Measurements from ENCODE around the gene PDLIM1. TPM values are rescaled to one million over a fixed set of nuclear protein-coding genes. Genes with fewer than 3 reads are reported as not detected.

Gene PDLIM1
- total and polyA plus RNA-seq, 2 of the 13 experiments (the other 11 are each of a cell fraction or from before 2014, with no cell fraction given), result 119 to 123 TPM

GRCh38 chr10:95273393-95274312, 17.1 kb downstream of the PDLIM1 start (continued):
- TF ChIP-seq ZBTB25 (CRISPR knock-in tag; IDR thresholded peaks at IDR 0.05) (no peak; the same call in 1 of the 2 replicates), FOXA1 (IDR thresholded peaks at IDR 0.05) (0 out of 2 replicates have a peak, but pooled peaks have one; percentile 11), FOXA1 (CRISPR knock-in tag; IDR thresholded peaks at IDR 0.05) (peak; percentile 59), FOXC1 (CRISPR knock-in tag; IDR thresholded peaks at IDR 0.05; ENCODE audit: borderline replicate concordance) (0 out of 2 replicates have a peak, but pooled peaks have one; percentile 35), ZNF451 (CRISPR knock-in tag; IDR thresholded peaks at IDR 0.05) (0 out of 2 replicates have a peak, but pooled peaks have one; percentile 66), CREB1 (IDR thresholded peaks at IDR 0.05) (no peak), CREB1 (CRISPR knock-in tag; IDR thresholded peaks at IDR 0.05) (no peak), ZNF292 (CRISPR knock-in tag; IDR thresholded peaks at IDR 0.05; ENCODE audit: borderline replicate concordance, low read depth) (peak; percentile 67), ZNF646 (CRISPR knock-in tag; IDR thresholded peaks at IDR 0.05) (no peak), NCOA2 (CRISPR knock-in tag; IDR thresholded peaks at IDR 0.05) (peak; percentile 86), JUNB (CRISPR knock-in tag; IDR thresholded peaks at IDR 0.05; ENCODE audit: borderline replicate concordance) (peak; percentile 76; the same call in 1 of the 2 replicates), GABPA (IDR thresholded peaks at IDR 0.05; ENCODE audit: low read depth, low read length) (no peak), GABPA (CRISPR knock-in tag; IDR thresholded peaks at IDR 0.05; ENCODE audit: low read depth) (peak; percentile 60), ZNF567 (CRISPR knock-in tag; IDR thresholded peaks at IDR 0.05; ENCODE audit: borderline replicate concordance) (0 out of 2 replicates have a peak, but pooled peaks have one; percentile 46), ZNF761 (CRISPR knock-in tag; conservative IDR thresholded peaks at IDR 0.05) (peak; percentile 33; the same call in 1 of the 2 replicates), ZNF17 (CRISPR knock-in tag; IDR thresholded peaks at IDR 0.05) (no peak), ATM (IDR thresholded peaks at IDR 0.05; ENCODE audit: borderline replicate concordance) (no peak), NFIC (IDR thresholded peaks at IDR 0.05; ENCODE audit: low read length) (0 out of 2 replicates have a peak, but pooled peaks have one; percentile 55), FUBP1 (CRISPR knock-in tag; IDR thresholded peaks at IDR 0.05; ENCODE audit: borderline replicate concordance) (0 out of 2 replicates have a peak, but pooled peaks have one; percentile 51), YEATS2 (CRISPR knock-in tag; IDR thresholded peaks at IDR 0.05; ENCODE audit: borderline replicate concordance) (peak; percentile 36; the same call in 1 of the 2 replicates)
